Erythroblast (primary cell): ENCODE results near the gene IVL.

ENCODE experiments used
- GATA1 ChIP-seq: IDR thresholded peaks from 2 replicates; pipeline ENCODE4 v1.6.1; 2011; ENCODE audit warnings: low read depth, mild to moderate bottlenecking, control low read depth, low read length, moderate library complexity
- POLR2A ChIP-seq: IDR thresholded peaks from 2 replicates; pipeline ENCODE4 v1.6.1; 2011; ENCODE audit warnings: mild to moderate bottlenecking, low read length

DNA sequence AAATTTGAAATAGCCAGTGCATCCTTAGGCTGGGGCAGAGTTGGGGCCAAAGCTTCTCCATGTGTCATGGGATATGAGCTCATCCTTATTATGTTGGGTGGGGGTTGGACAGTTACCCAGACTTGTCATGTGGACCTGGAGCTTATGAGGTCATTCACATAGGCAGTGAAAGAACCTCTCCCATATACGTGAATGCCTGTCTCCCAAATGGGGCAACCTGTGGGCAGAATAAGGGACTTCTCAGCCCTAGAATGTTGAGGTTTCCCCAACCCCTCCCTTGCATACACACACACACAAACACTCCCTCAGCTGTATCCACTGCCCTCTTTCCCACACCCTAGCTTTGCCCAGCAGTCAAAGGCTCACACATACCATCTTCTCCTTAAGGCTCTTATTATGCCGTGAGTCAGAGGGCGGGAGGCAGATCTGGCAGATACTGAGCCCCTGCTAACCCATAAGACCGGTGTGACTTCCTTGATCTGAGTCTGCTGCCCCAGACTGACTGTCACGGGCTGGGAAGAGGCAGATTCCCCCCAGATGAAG is 2.3 kb upstream of the IVL start:
- TF ChIP-seq POLR2A (no peak), GATA1 (no peak)
